Fibroblast of villous mesenchyme (primary cell): ENCODE results near the gene NEK4. TPM values are rescaled to one million over a fixed set of nuclear protein-coding genes. Genes with fewer than 3 reads are reported as not detected.

Source experiments
- DNase-seq: peaks from one replicate; pipeline ENCODE4 v3.0.0-alpha.2; 2010; ENCODE audit warnings: low read depth
- H3K4me3 ChIP-seq: 2 replicates; pipeline ENCODE4 v1.5.1; 2011; ENCODE audit warnings: low read depth, mild to moderate bottlenecking, low read length
- total RNA-seq: library from RNA; depleted of rRNA; stranded (reverse); fragments of >200 nt; gene quantifications from 2 replicates; pipeline ENCODE4 v1.2.3, GENCODE V29; 2012
- TF ChIP-seq, protein P1 (sequence below): IDR thresholded peaks from 2 replicates; pipeline ENCODE4 v1.5.1; 2012; ENCODE audit warnings: low read depth, mild to moderate bottlenecking, low read length; ENCODE audit not compliant: insufficient read depth

NEK4 gene
- total RNA-seq, 1 donor = 28.1 TPM

- no peak overlapping the region for H3K4me3 ChIP-seq
- no peak for DNase-seq
- TF ChIP-seq, protein P1, sequence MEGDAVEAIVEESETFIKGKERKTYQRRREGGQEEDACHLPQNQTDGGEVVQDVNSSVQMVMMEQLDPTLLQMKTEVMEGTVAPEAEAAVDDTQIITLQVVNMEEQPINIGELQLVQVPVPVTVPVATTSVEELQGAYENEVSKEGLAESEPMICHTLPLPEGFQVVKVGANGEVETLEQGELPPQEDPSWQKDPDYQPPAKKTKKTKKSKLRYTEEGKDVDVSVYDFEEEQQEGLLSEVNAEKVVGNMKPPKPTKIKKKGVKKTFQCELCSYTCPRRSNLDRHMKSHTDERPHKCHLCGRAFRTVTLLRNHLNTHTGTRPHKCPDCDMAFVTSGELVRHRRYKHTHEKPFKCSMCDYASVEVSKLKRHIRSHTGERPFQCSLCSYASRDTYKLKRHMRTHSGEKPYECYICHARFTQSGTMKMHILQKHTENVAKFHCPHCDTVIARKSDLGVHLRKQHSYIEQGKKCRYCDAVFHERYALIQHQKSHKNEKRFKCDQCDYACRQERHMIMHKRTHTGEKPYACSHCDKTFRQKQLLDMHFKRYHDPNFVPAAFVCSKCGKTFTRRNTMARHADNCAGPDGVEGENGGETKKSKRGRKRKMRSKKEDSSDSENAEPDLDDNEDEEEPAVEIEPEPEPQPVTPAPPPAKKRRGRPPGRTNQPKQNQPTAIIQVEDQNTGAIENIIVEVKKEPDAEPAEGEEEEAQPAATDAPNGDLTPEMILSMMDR = no peak
Observed at GRCh38 chr3:52811452-52812011, 40.8 kb upstream of the NEK4 start.

DNA sequence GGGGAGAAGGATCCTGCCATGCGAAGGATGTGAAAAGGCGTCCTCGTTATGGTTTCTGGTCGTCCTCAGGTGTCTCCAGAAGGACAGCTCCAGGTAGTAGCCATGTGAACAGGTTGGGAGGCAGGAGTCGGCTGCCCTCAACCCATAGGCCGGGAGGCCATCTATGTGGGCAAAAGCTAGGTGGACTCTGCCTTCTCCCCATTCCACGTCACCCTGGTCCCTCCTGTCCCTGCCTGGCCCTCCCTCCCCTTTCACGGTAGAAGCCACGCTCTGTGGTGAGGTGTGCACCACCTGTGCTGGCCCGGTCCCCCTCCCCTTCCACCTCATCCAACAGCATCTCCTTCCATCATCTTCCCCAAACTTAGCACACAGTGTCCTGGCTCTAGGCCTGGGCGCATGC lies 40.2 kb upstream of the NEK4 start:
- no peak for DNase-seq
- H3K4me3 ChIP-seq = no peak overlapping the region

DNA sequence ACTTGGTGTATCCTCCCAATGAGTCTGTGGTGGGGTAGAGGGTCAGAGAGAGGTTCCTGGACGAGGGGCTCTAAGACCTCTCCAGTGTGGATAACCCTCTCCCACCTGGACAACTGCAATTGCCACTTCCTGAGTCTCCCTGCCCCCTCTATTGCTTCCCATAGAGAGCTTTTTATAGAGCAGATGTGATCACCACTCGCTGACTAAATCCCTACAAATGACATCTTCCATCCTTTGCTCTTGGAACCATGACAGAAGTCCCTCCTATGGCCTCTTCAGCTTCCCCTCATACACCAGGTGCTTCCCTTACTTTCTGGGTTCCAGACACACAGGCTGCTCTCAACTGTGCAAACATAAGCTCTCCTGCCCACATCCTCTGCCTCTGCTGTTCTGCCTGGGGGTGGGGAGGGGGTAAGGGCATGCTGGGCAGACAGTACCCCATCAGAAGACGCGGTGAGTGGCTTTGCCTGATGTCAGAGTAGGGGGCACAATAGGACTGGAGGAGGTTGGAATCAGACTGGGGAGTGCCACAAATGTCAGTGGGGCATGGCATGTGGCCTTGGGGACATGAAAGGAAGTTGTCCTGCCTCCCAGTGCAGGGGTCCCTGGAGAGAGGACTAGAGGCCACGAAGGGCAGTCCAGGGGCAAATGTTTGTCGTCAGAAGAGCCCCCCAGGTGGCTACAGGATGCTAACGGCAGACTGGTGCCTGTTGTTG lies 39.1 kb upstream of the NEK4 start:
- H3K4me3 ChIP-seq = no peak overlapping the region
- no peak for DNase-seq
- TF ChIP-seq, protein P1 = no peak

More for the DNA sequence above, 40.2 kb upstream of the NEK4 start:
- TF ChIP-seq, protein P1 = no peak

GRCh38 chr3:52809149-52809548 lies 38.4 kb upstream of the NEK4 start:
- TF ChIP-seq, protein P1 = no peak
- no peak overlapping the region for H3K4me3 ChIP-seq
- DNase-seq = no peak

DNA sequence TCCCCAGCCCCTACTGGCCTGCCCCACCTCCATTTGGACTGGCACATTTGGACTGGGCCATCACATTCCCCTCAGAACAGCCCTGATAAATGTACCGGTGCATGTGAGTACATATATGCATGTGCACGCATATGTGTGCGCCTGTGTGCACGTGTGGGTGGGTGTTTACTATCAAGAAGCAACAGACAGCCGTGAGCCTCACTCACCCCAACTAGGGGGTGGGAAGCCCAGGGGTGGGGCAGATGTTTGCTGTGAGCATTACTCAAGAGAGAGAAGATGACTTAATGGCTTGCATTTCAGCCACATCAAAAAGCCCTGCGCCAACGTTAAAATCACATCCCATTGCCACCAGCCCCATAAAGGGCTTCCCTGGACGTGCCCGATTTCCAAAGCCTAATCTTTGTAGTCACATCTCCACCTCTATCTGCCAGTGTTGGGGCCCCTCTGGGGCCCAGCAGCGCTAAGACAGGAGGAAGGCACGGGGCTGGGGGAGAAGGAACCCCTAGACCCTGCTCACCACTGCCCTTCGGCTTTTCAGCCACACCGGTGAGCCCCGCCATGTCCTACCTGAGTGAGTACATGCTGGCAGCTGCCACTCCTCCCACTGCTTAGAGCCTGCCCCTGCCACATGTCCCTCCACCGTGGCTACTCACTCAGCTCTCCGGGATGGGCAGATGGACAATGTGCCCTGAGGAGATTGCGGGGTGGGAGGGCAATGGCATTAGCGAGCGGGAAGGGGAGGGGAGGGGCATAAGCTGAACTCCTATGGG lies 34.7 kb upstream of the NEK4 start:
- no peak for DNase-seq
- TF ChIP-seq, protein P1 = no peak
- no peak overlapping the region for H3K4me3 ChIP-seq

DNA sequence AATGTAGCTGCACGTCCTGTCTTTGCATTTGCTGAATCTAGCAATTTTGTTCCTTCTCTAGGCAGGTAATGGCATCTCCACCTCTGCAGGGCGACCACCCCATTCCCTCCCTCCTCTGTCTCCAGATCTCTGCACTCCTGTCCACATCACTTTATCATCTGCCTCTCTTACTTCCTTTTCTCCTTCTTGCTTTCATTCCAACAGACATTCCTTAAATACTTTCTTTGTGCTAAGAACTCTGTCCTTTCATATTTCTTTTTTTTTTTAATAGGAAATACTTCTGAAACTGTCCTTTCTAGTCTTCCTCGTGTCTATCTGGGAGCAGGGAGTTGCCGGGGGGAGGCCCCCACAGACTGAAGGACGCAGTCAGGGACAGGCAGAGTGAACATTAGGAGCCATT lies 31.1 kb upstream of the NEK4 start:
- peak; percentile 2 for DNase-seq
- H3K4me3 ChIP-seq = no peak overlapping the region
- TF ChIP-seq, protein P1 = no peak
